T47D (cell line): ENCODE results near the gene C19orf38.
A peak's percentile ranks its signal among the peaks of the same experiment; 100 is the strongest.

Experiments used
- DNase-seq, 2 experiments: peaks; one replicate each; pipeline versions ENCODE4 v3.0.0 to v3.0.0-alpha.2; 2011 to 2012; ENCODE audit warnings: low read depth in 1 of 2, low spot score in 1 of 2
- JUND ChIP-seq: IDR thresholded peaks from 2 replicates; pipeline ENCODE4 v1.6.1; 2012; ENCODE audit warnings: low read depth
- in situ Hi-C: cut with HindIII; loops from 2 replicates; pipeline ENCODE4 v1.10.0; 2016; ENCODE audit warnings: low sequenced_read_pairs, low pct_unique_long_range_greater_than_20kb

C19orf38 gene

GRCh38 chr19:10892256-10892655, 44.0 kb downstream of the C19orf38 start:
- TF ChIP-seq JUND, result no peak

GRCh38 chr19:10894911-10895213, 46.6 kb downstream of the C19orf38 start:
- TF ChIP-seq JUND, result no peak
- DNase-seq, result no peak
- in situ Hi-C loops, result no loop called here

More at GRCh38 chr19:10892256-10892655, 44.0 kb downstream of the C19orf38 start:
- DNase-seq, result no peak
- in situ Hi-C loops, result no loop called here

GRCh38 chr19:10895363-10895762, 47.1 kb downstream of the C19orf38 start:
- no peak for TF ChIP-seq JUND
- in situ Hi-C loops, result no loop called here
- DNase-seq, result no peak

- DNase-seq, result no peak
- in situ Hi-C loops, result no loop called here
- TF ChIP-seq JUND, result no peak
These were observed 47.7 kb downstream of the C19orf38 start for GRCh38 chr19:10895920-10896319.

GRCh38 chr19:10896851-10897526, 48.8 kb downstream of the C19orf38 start:
- peak in 1 of 2 experiments; percentile 41 for DNase-seq
- no peak for TF ChIP-seq JUND
- in situ Hi-C loops, result no loop called here

- in situ Hi-C loops, result no loop called here
- DNase-seq, result no peak
- no peak for TF ChIP-seq JUND
These were observed 50.4 kb downstream of the C19orf38 start for GRCh38 chr19:10898633-10899032.

- in situ Hi-C loops, result no loop called here
- peak; percentile 70 to 90 for DNase-seq
- no peak for TF ChIP-seq JUND
These were observed 51.0 kb downstream of the C19orf38 start for GRCh38 chr19:10899151-10899653.

GRCh38 chr19:10907925-10908324, 59.7 kb downstream of the C19orf38 start:
- in situ Hi-C loops, result no loop called here
- no peak for TF ChIP-seq JUND
- DNase-seq, result no peak

- TF ChIP-seq JUND, result no peak
- in situ Hi-C loops, result no loop called here
These were observed 60.3 kb downstream of the C19orf38 start for GRCh38 chr19:10908380-10908960.

GRCh38 chr19:10911579-10912363, 63.6 kb downstream of the C19orf38 start:
- no peak for DNase-seq
- in situ Hi-C loops, result no loop called here
- no peak for TF ChIP-seq JUND

More at GRCh38 chr19:10908380-10908960, 60.3 kb downstream of the C19orf38 start:
- DNase-seq, result no peak

GRCh38 chr19:10912619-10913018, 64.4 kb downstream of the C19orf38 start:
- TF ChIP-seq JUND, result no peak
- in situ Hi-C loops, result no loop called here
- DNase-seq, result no peak

GRCh38 chr19:10913716-10914340, 65.6 kb downstream of the C19orf38 start:
- DNase-seq, result no peak
- in situ Hi-C loops, result no loop called here
- TF ChIP-seq JUND, result no peak
